Spleen (tissue), 7 donors: ENCODE data around the gene PDE1C.

Experiments
- CTCF ChIP-seq, 11 experiments: fragments of 200-600 bp in 7 of 11; fragments of 450-650 bp in 4 of 11; sonication (generic) in 4 of 11; IDR thresholded peaks in 8 of 11; conservative IDR thresholded peaks in 3 of 11; 1 replicate in 7 of 11; 2 replicates in 4 of 11; pipeline versions ENCODE4 v1.4.0 to v1.8.0; 2016 to 2021; ENCODE audit warnings: antibody characterized with exemption in 11 of 11, inconsistent platforms in 4 of 11, mild to moderate bottlenecking in 1 of 11
- POLR2A ChIP-seq, 3 donors: fragments of 450-650 bp; IDR thresholded peaks; one replicate each; pipeline ENCODE4 v1.5.1; 2017; ENCODE audit warnings: antibody characterized with exemption in 3 of 3, mild to moderate bottlenecking in 1 of 3
- POLR2AphosphoS5 ChIP-seq, 3 donors: sonication (generic); formaldehyde crosslinking; IDR thresholded peaks; one replicate each; pipeline ENCODE4 v1.5.1; 2017; ENCODE audit warnings: antibody characterized with exemption in 3 of 3
- donor health status: DM: no; HTN: no; CAD: no; lungs with moderate emphysema.
- donor health status: DM: no; HTN: no; CAD: no.
- donor health status: DM: no; HTN: no; CAD: no.

GRCh38 chr7:31975546-31975945, 94.7 kb downstream of the PDE1C start:
- no peak for TF ChIP-seq CTCF (IDR thresholded peaks at IDR 0.05 in 8 of 11, conservative IDR thresholded peaks at IDR 0.05 in 3 of 11)
- TF ChIP-seq POLR2A (IDR thresholded peaks at IDR 0.05) = no peak
- no peak for TF ChIP-seq POLR2AphosphoS5 (IDR thresholded peaks at IDR 0.05)
